HCT116 (cell line): ENCODE results near the gene NRIP3. TPM values are rescaled to one million over a fixed set of nuclear protein-coding genes. Genes with fewer than 3 reads are reported as not detected.

Experiments used
- ATAC-seq: fragments of 200-7000 bp; cut with Tn5 transposase; 2 replicates; pipeline ENCODE4 v1.9.1; 2020; ENCODE audit warnings: mild to moderate bottlenecking, moderate library complexity
- BruUV-seq: library from RNA; stranded (reverse); fragments of 400-500 nt; replicated peaks from 2 replicates; lab custom pipeline; 2021; lab: Mats Ljungman, UMichigan
- CTCF ChIA-PET: fragments of 300-600 bp; sonication (Branson Sonifier 250); formaldehyde crosslinking; loops from one replicate; lab custom pipeline; 2021; ENCODE audit warnings: antibody characterized with exemption; lab: Charles Lee
- POLR2A ChIA-PET: fragments of 300-600, 350-600 bp; sonication (Branson Sonifier 250); formaldehyde crosslinking; loops from one replicate; lab custom pipeline; 2021; ENCODE audit warnings: antibody characterized with exemption; lab: Charles Lee
- RAD21 ChIA-PET, 2 experiments: fragments of 300-600 bp; sonication (Branson Sonifier 250); formaldehyde crosslinking; loops; one replicate each; lab custom pipeline; 2023; ENCODE audit warnings: low total read pairs in 2 of 2; ENCODE audit not compliant: uncharacterized antibody in 2 of 2, unreplicated experiment in 2 of 2, low non-redundant PET in 1 of 2; lab: Charles Lee
- DNase-seq: peaks from one replicate; pipeline ENCODE4 v3.0.0-alpha.2; 2010; ENCODE audit warnings: low read depth, low spot score
- H2AFZ ChIP-seq: fragments of 200-600 bp; shearing (Covaris generic), sonication (generic); 2 replicates; pipeline ENCODE4 v1.6.1; 2017; ENCODE audit warnings: low read depth, mixed run types, mixed read lengths, antibody characterized with exemption, low read length; ENCODE audit not compliant: poor library complexity, severe bottlenecking
- H3K27ac ChIP-seq: 2 replicates; pipeline ENCODE4 v1.5.1; 2012; ENCODE audit warnings: low read depth, low read length
- H3K27me3 ChIP-seq: fragments of 200-600 bp; sonication (generic); 2 replicates; pipeline ENCODE4 v1.6.1; 2016; ENCODE audit warnings: mixed run types, low read length, mixed read lengths; ENCODE audit not compliant: insufficient read depth
- H3K36me3 ChIP-seq, 2 experiments: fragments of 200-500 bp in 1 of 2; fragments of 200-600 bp in 1 of 2; sonication (Bioruptor generic) in 1 of 2; sonication (generic) in 1 of 2; 2 replicates each; pipeline versions ENCODE4 v1.5.1 to v1.6.1; 2014 to 2016; ENCODE audit warnings: low read length in 2 of 2, inconsistent platforms in 1 of 2, mixed read lengths in 1 of 2, mixed run types in 1 of 2; ENCODE audit not compliant: insufficient read depth in 2 of 2, control insufficient read depth in 1 of 2
- H3K4me1 ChIP-seq, 2 experiments: fragments of 200-600 bp in 1 of 2; sonication (generic) in 1 of 2; 2 replicates each; pipeline versions ENCODE4 v1.5.1 to v1.6.1; 2012 to 2017; ENCODE audit warnings: low read length in 2 of 2, inconsistent platforms in 1 of 2, mild to moderate bottlenecking in 1 of 2, mixed read lengths in 1 of 2, mixed run types in 1 of 2, moderate library complexity in 1 of 2; ENCODE audit not compliant: insufficient read depth in 2 of 2, control insufficient read depth in 1 of 2
- H3K4me2 ChIP-seq: fragments of 200-600 bp; sonication (generic); 2 replicates; pipeline ENCODE4 v1.6.1; 2017; ENCODE audit warnings: mixed run types, low read length, mixed read lengths
- H3K4me3 ChIP-seq, 2 experiments: fragments of 200-600 bp in 1 of 2; sonication (generic) in 1 of 2; replicated peaks in 1 of 2; 2 replicates each; pipeline ENCODE4 v1.5.1; 2011 to 2016; ENCODE audit warnings: low read length in 2 of 2, control low read depth in 1 of 2, low read depth in 1 of 2, mild to moderate bottlenecking in 1 of 2, mixed read lengths in 1 of 2, mixed run types in 1 of 2
- H3K79me2 ChIP-seq: fragments of 200-600 bp; sonication (generic); 2 replicates; pipeline ENCODE4 v1.6.1; 2017; ENCODE audit warnings: mild to moderate bottlenecking, mixed run types, low read length, moderate library complexity, mixed read lengths; ENCODE audit not compliant: insufficient read depth
- H3K9ac ChIP-seq: fragments of 200-600 bp; sonication (generic); 2 replicates; pipeline ENCODE4 v1.6.1; 2016; ENCODE audit warnings: low read length, mixed read lengths
- H3K9me2 ChIP-seq: fragments of 200-600 bp; sonication (generic), shearing (Covaris generic); 2 replicates; pipeline ENCODE4 v1.6.1; 2017; ENCODE audit warnings: mixed run types, mild to moderate bottlenecking, moderate library complexity; ENCODE audit not compliant: insufficient read depth
- H3K9me3 ChIP-seq, 2 experiments: fragments of 200-500 bp in 1 of 2; fragments of 200-600 bp in 1 of 2; sonication (Bioruptor generic) in 1 of 2; sonication (generic) in 1 of 2; 2 replicates each; pipeline ENCODE4 v1.6.1; 2014 to 2017; ENCODE audit warnings: low read length in 2 of 2, mixed read lengths in 2 of 2, inconsistent platforms in 1 of 2, low read depth in 1 of 2, mild to moderate bottlenecking in 1 of 2, mixed run types in 1 of 2, moderate library complexity in 1 of 2; ENCODE audit not compliant: control insufficient read depth in 1 of 2, insufficient read depth in 1 of 2
- H4K20me1 ChIP-seq: fragments of 200-600 bp; sonication (generic), shearing (Covaris generic); 2 replicates; pipeline ENCODE4 v1.6.1; 2017; ENCODE audit warnings: mixed run types, mild to moderate bottlenecking, moderate library complexity; ENCODE audit not compliant: insufficient read depth
- ATF3 ChIP-seq: IDR thresholded peaks from 2 replicates; pipeline ENCODE4 v1.6.1; 2012
- JUND ChIP-seq: IDR thresholded peaks from 2 replicates; pipeline ENCODE4 v1.6.1; 2012
- POLR2AphosphoS5 ChIP-seq: IDR thresholded peaks from 2 replicates; pipeline ENCODE4 v1.6.1; 2011; ENCODE audit warnings: mild to moderate bottlenecking, low read depth, low read length, moderate library complexity
- REST ChIP-seq: IDR thresholded peaks from 2 replicates; pipeline ENCODE4 v1.6.1; 2012; ENCODE audit warnings: low read depth
- SIN3A ChIP-seq: IDR thresholded peaks from 2 replicates; pipeline ENCODE4 v1.6.1; 2012; ENCODE audit warnings: low read depth
- SP1 ChIP-seq: IDR thresholded peaks from 2 replicates; pipeline ENCODE4 v1.6.1; 2012; ENCODE audit warnings: low read depth
- SRF ChIP-seq: IDR thresholded peaks from 2 replicates; pipeline ENCODE4 v1.6.1; 2012; ENCODE audit warnings: low read depth
- TCF7L2 ChIP-seq: IDR thresholded peaks from 2 replicates; pipeline ENCODE4 v1.7.0; 2011; ENCODE audit warnings: borderline replicate concordance, inconsistent platforms; ENCODE audit not compliant: insufficient read depth, insufficient read length; ENCODE audit errors: extremely low read depth
- ZNF274 ChIP-seq: fragments of 200-500 bp; sonication (Bioruptor generic); IDR thresholded peaks from 2 replicates; pipeline ENCODE4 v1.6.1; 2014; ENCODE audit warnings: mild to moderate bottlenecking, low read depth, low read length, inconsistent platforms
- intact Hi-C: fragments of 100-400 bp; cut with micrococcal nuclease; formaldehyde crosslinking; loops from 2 replicates; pipeline ENCODE4 v1.10.0; 2022
- total RNA-seq: library from RNA; stranded (reverse); gene quantifications from one replicate; pipeline ENCODE4 v1.2.1, GENCODE V29; 2021; ENCODE audit not compliant: unreplicated experiment

The NRIP3 gene
- total RNA-seq, 1 experiment from 2014 or later = 0.15 TPM

GRCh38 chr11:8964324-8965320 lies 39.2 kb downstream of the NRIP3 start, which contains the start of gene TMEM9B (continued):
- TF ChIP-seq REST (no peak), POLR2AphosphoS5 (peak; percentile 92), ATF3 (no peak), ZNF274 (no peak), SRF (peak; percentile 87)

DNA sequence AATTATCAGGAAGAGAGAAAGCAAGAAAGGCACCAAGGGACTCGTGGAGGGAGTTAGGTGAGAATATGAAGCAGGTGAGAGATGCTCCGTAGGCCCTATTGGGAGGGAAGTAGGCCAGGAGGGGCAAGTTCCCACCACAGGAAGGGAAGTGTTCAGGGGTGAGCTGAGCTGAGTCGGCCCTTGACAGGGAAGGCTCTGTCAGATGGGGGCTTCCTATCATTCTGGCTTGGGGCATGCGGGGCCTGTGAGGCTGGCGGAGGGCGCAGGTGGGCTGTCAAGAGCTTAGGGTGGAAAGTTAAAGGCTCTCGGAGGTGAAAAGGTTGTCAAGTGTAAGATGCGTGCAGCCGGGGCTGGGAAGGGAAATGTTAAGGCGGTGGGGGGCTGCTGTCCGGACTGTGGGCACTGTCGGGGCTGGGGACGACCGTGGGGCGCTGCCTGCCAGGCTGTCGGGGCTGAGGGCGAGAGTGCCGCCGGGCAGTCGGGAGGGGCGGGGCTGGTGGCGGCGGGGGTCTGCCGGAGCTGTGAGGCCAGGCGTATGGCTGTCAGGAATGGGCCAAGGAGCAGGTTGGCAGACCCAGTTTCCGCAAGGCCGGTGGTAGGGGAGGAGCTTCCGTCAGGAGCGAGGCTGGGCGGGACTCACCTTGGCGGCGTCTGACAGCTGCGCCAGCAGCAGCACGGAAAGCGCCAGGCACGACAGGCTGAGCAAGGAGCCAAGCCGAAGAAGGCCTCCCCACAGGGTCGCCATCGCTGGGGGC lies 40.1 kb downstream of the NRIP3 start:
- ATAC-seq = peak; percentile 78
- peak overlapping the region; percentile 84 for H3K4me2 ChIP-seq
- ChIA-PET RAD21 (interaction anchor here in 1 of 2 experiments (1.3 kb wide), 1 partner anchor 264 kb away, joined by 4 read pairs; no protein-coding TSS in a partner anchor), POLR2A (interaction anchor here (0.6 to 1.5 kb wide), 5 partner anchors 15 to 786 kb away, joined by 3 read pairs; no protein-coding TSS in a partner anchor), CTCF (interaction anchor here (1.1 to 1.8 kb wide), 5 partner anchors 29 to 543 kb away, joined by 3 to 8 read pairs (median 4); no protein-coding TSS in a partner anchor)
- peak overlapping the region; percentile 93 for H3K9ac ChIP-seq
- peak overlapping the region; percentile 97 for H3K27ac ChIP-seq
- no peaks in the 10 kb centered on the region for H3K36me3 ChIP-seq
- peak; percentile 72 for DNase-seq
- H4K20me1 ChIP-seq = no peaks in the 10 kb centered on the region
- intact Hi-C loops = loop anchor here (5.0 kb wide), 2 partner anchors 174 to 276 kb away; no protein-coding TSS in a partner anchor
- peak overlapping the region; percentile 85 to 88 for H3K4me3 ChIP-seq
- H2AFZ ChIP-seq = no peak overlapping the region
- no peaks in the 10 kb centered on the region for H3K9me3 ChIP-seq
- BruUV-seq = no TSS peak
- H3K4me1 ChIP-seq = peaks cover 10 to 25% of the 10 kb centered on the region in 2 experiments
- H3K27me3 ChIP-seq = no peaks in the 10 kb centered on the region
- no peaks in the 10 kb centered on the region for H3K9me2 ChIP-seq
- H3K79me2 ChIP-seq = peaks cover 41% of the 10 kb centered on the region
- TF ChIP-seq POLR2AphosphoS5 (no peak), SIN3A (no peak), REST (no peak), SP1 (no peak), JUND (no peak), TCF7L2 (no peak)
